Neural progenitor cell (in vitro differentiated cells): ENCODE measurements around the gene ALS2CL. TPM values are rescaled to one million over a fixed set of nuclear protein-coding genes. Genes with fewer than 3 reads are reported as not detected.

Experiments used
- DNase-seq: peaks from one replicate; pipeline ENCODE4 v3.0.0-alpha.2; 2016; ENCODE audit warnings: low spot score
- H2AFZ ChIP-seq: fragments of 200-600 bp; sonication (generic); replicated peaks from 2 replicates; pipeline ENCODE4 v1.6.1; 2016; ENCODE audit warnings: antibody characterized with exemption
- H3F3A ChIP-seq: fragments of 200-600 bp; sonication (generic); 2 replicates; pipeline ENCODE4 v1.6.1; 2016; ENCODE audit warnings: antibody characterized with exemption, low read depth
- H3K27ac ChIP-seq: fragments of 200-600 bp; sonication (generic); 2 replicates; pipeline ENCODE4 v1.5.1; 2016; ENCODE audit warnings: mild to moderate bottlenecking
- H3K27me3 ChIP-seq: fragments of 200-600 bp; sonication (generic); 2 replicates; pipeline ENCODE4 v1.6.1; 2016; ENCODE audit warnings: mild to moderate bottlenecking, moderate library complexity
- H3K36me3 ChIP-seq: fragments of 200-600 bp; sonication (generic); 2 replicates; pipeline ENCODE4 v1.5.1; 2016
- H3K4me1 ChIP-seq: fragments of 200-600 bp; sonication (generic); 2 replicates; pipeline ENCODE4 v1.6.1; 2016; ENCODE audit warnings: mixed run types
- H3K4me2 ChIP-seq: fragments of 200-600 bp; sonication (generic); 2 replicates; pipeline ENCODE4 v1.6.1; 2016
- H3K4me3 ChIP-seq: fragments of 200-600 bp; sonication (generic); 2 replicates; pipeline ENCODE4 v1.5.1; 2016
- H3K79me2 ChIP-seq: fragments of 200-600 bp; sonication (generic); 2 replicates; pipeline ENCODE4 v1.6.1; 2016; ENCODE audit warnings: low read depth
- H3K9ac ChIP-seq: fragments of 200-600 bp; sonication (generic); 2 replicates; pipeline ENCODE4 v1.6.1; 2016
- H3K9me3 ChIP-seq: fragments of 200-600 bp; sonication (generic); 2 replicates; pipeline ENCODE4 v1.5.1; 2016; ENCODE audit warnings: low read depth
- H4K20me1 ChIP-seq: fragments of 200-600 bp; sonication (generic); 2 replicates; pipeline ENCODE4 v1.6.1; 2016; ENCODE audit warnings: low read depth
- H3K27ac Mint-ChIP-seq: 3 replicates; pipeline ENCODE4 v1.8.0; 2021; ENCODE audit warnings: mixed read lengths
- H3K27me3 Mint-ChIP-seq: 2 replicates; pipeline ENCODE4 v1.8.0; 2022; ENCODE audit warnings: low read depth, mild to moderate bottlenecking, inconsistent platforms, moderate library complexity, mixed read lengths; ENCODE audit not compliant: insufficient read depth
- H3K36me3 Mint-ChIP-seq: 3 replicates; pipeline ENCODE4 v1.8.0; 2021; ENCODE audit warnings: mixed read lengths
- H3K4me1 Mint-ChIP-seq: 3 replicates; pipeline ENCODE4 v1.8.0; 2021; ENCODE audit warnings: mixed read lengths
- H3K4me3 Mint-ChIP-seq: 3 replicates; pipeline ENCODE4 v1.8.0; 2021; ENCODE audit warnings: mild to moderate bottlenecking, moderate library complexity, mixed read lengths
- H3K9me3 Mint-ChIP-seq: 3 replicates; pipeline ENCODE4 v1.8.0; 2020; ENCODE audit warnings: mixed read lengths
- CTCF ChIP-seq: fragments of 200-600 bp; sonication (generic); IDR thresholded peaks from 2 replicates; pipeline ENCODE4 v1.5.1; 2017; ENCODE audit warnings: antibody characterized with exemption, mild to moderate bottlenecking
- EZH2 ChIP-seq: fragments of 200-600 bp; sonication (generic); IDR thresholded peaks from 2 replicates; pipeline ENCODE4 v1.6.1; 2017; ENCODE audit warnings: antibody characterized with exemption, mild to moderate bottlenecking, moderate library complexity
- EZH2phosphoT487 ChIP-seq: fragments of 200-600 bp; sonication (generic); IDR thresholded peaks from 2 replicates; pipeline ENCODE4 v1.6.1; 2017; ENCODE audit warnings: antibody characterized with exemption
- total RNA-seq: library from RNA; depleted of rRNA; stranded (reverse); fragments of >200 nt; gene quantifications from 2 replicates; pipeline ENCODE4 v1.2.3, GENCODE V29; 2015; ENCODE audit warnings: low replicate concordance

Gene ALS2CL
- total RNA-seq, 1 donor from 2014 or later: 1.3 TPM

GRCh38 chr3:46703013-46703520 is 9.6 kb upstream of the ALS2CL start:
- no peaks in the 10 kb centered on the region for H3K9me3 Mint-ChIP-seq
- H3K27ac ChIP-seq: no peak overlapping the region
- H3K4me3 ChIP-seq: no peak overlapping the region
- peaks cover 12% of the 10 kb centered on the region for H3K27me3 Mint-ChIP-seq
- H3F3A ChIP-seq: no peaks in the 10 kb centered on the region
- no peaks in the 10 kb centered on the region for H3K36me3 Mint-ChIP-seq
- no peaks in the 10 kb centered on the region for H3K79me2 ChIP-seq
- no peaks in the 10 kb centered on the region for H3K36me3 ChIP-seq
- H3K4me2 ChIP-seq: no peak overlapping the region
- H3K4me1 Mint-ChIP-seq: peaks cover 31% of the 10 kb centered on the region
- DNase-seq: no peak
- no peak overlapping the region for H2AFZ ChIP-seq
- peaks cover 4% of the 10 kb centered on the region for H3K4me1 ChIP-seq
- no peaks in the 10 kb centered on the region for H3K9me3 ChIP-seq
- H4K20me1 ChIP-seq: peaks cover 3% of the 10 kb centered on the region
- H3K27me3 ChIP-seq: peaks cover 45% of the 10 kb centered on the region
- no peak overlapping the region for H3K27ac Mint-ChIP-seq
- TF ChIP-seq CTCF: no peak
- no peak for TF ChIP-seq EZH2phosphoT487
- no peak for TF ChIP-seq EZH2
- H3K9ac ChIP-seq: no peak overlapping the region
- H3K4me3 Mint-ChIP-seq: no peak overlapping the region

- no peak overlapping the region for H3K4me3 Mint-ChIP-seq
- Histone ChIP-seq H2AFZ (no peak overlapping the region), H3K9me3 (no peaks in the 10 kb centered on the region), H3K9ac (no peak overlapping the region), H3K79me2 (no peaks in the 10 kb centered on the region), H3K27ac (no peak overlapping the region), H3K27me3 (peaks cover 45% of the 10 kb centered on the region), H4K20me1 (peaks cover 3% of the 10 kb centered on the region), H3K4me3 (no peak overlapping the region), H3K36me3 (no peaks in the 10 kb centered on the region), H3F3A (no peaks in the 10 kb centered on the region), H3K4me2 (no peak overlapping the region), H3K4me1 (peaks cover 4% of the 10 kb centered on the region)
- DNase-seq: no peak
- TF ChIP-seq CTCF: no peak
- no peak for TF ChIP-seq EZH2phosphoT487
- no peak for TF ChIP-seq EZH2
- H3K9me3 Mint-ChIP-seq: no peaks in the 10 kb centered on the region
- peak overlapping the region; percentile 55 for H3K27ac Mint-ChIP-seq
- H3K27me3 Mint-ChIP-seq: peaks cover 12% of the 10 kb centered on the region
- H3K4me1 Mint-ChIP-seq: peaks cover 31% of the 10 kb centered on the region
- H3K36me3 Mint-ChIP-seq: no peaks in the 10 kb centered on the region
These were observed 8.9 kb upstream of the ALS2CL start for GRCh38 chr3:46702246-46703012.

- Histone ChIP-seq H3K4me3 (peak within 1 kb of the TSS; percentile 49), H3K4me1 (peaks cover 4% of the 10 kb centered on the region), H3K79me2 (no peaks in the 10 kb centered on the region), H3K36me3 (no peaks in the 10 kb centered on the region), H3K9me3 (no peaks in the 10 kb centered on the region), H3K4me2 (peak within 1 kb of the TSS; percentile 76), H2AFZ (peak within 1 kb of the TSS; percentile 6), H3K9ac (no peak within 1 kb of the TSS), H4K20me1 (peaks cover 3% of the 10 kb centered on the region), H3K27me3 (peaks cover 45% of the 10 kb centered on the region), H3K27ac (no peak within 1 kb of the TSS), H3F3A (no peaks in the 10 kb centered on the region)
- Mint-ChIP-seq H3K9me3 (no peaks in the 10 kb centered on the region), H3K4me1 (peaks cover 30% of the 10 kb centered on the region), H3K27me3 (peaks cover 12% of the 10 kb centered on the region), H3K27ac (peak within 1 kb of the TSS; percentile 55), H3K36me3 (no peaks in the 10 kb centered on the region), H3K4me3 (peak within 1 kb of the TSS; percentile 74)
- DNase-seq: peak; percentile 65
- TF ChIP-seq EZH2phosphoT487: peak; percentile 17
- peak; percentile 39 for TF ChIP-seq EZH2
- TF ChIP-seq CTCF: no peak
These were observed 7.9 kb upstream of the ALS2CL start, which contains the start of gene TMIE for GRCh38 chr3:46701181-46701939. TMIE (plus strand) TSS chr3:46701392; CDS start chr3:46701488, 96 bp downstream.
